OCI-LY1 (cell line): ENCODE data around the gene BABAM1.
A peak's percentile ranks its signal among the peaks of the same experiment; 100 is the strongest.
"Not testable (repeated sequence)": the region's sequence is repeated elsewhere in the genome, so short reads cannot be mapped to it uniquely, and the experiment has no call there.

Experiments used
- H2AFZ ChIP-seq: fragments of 200-600 bp; sonication (generic), shearing (Covaris generic); 2 replicates; pipeline ENCODE4 v1.6.0; 2014; ENCODE audit warnings: antibody characterized with exemption, mild to moderate bottlenecking, low read length
- H3F3A ChIP-seq: fragments of 200-600 bp; sonication (generic), shearing (Covaris generic); 2 replicates; pipeline ENCODE4 v1.6.0; 2014; ENCODE audit warnings: mild to moderate bottlenecking, antibody characterized with exemption, low read length, moderate library complexity; ENCODE audit not compliant: insufficient read depth
- H3K27ac ChIP-seq: fragments of 200-600 bp; sonication (generic); 2 replicates; pipeline ENCODE4 v1.5.1; 2014; ENCODE audit warnings: low read length, mixed run types, mild to moderate bottlenecking, low read depth; ENCODE audit not compliant: poor library complexity, severe bottlenecking
- H3K27me3 ChIP-seq: fragments of 200-600 bp; sonication (generic); 2 replicates; pipeline ENCODE4 v1.6.0; 2014; ENCODE audit warnings: antibody characterized with exemption, mild to moderate bottlenecking, low read length, moderate library complexity; ENCODE audit not compliant: insufficient read depth
- H3K36me3 ChIP-seq: fragments of 200-600 bp; sonication (generic); 2 replicates; pipeline ENCODE4 v1.6.1; 2014; ENCODE audit warnings: mild to moderate bottlenecking, antibody characterized with exemption, low read length, moderate library complexity, mixed read lengths; ENCODE audit not compliant: insufficient read depth
- H3K4me1 ChIP-seq: fragments of 200-600 bp; sonication (generic); 2 replicates; pipeline ENCODE4 v1.5.1; 2014; ENCODE audit warnings: mild to moderate bottlenecking, low read length, moderate library complexity; ENCODE audit not compliant: insufficient read depth, severe bottlenecking
- H3K4me2 ChIP-seq: fragments of 200-600 bp; sonication (generic), shearing (Covaris generic); 2 replicates; pipeline ENCODE4 v1.6.1; 2014; ENCODE audit warnings: low read length
- H3K4me3 ChIP-seq: fragments of 200-600 bp; sonication (generic); 2 replicates; pipeline ENCODE4 v1.5.1; 2014; ENCODE audit warnings: low read length, low read depth, mild to moderate bottlenecking, mixed read lengths; ENCODE audit not compliant: poor library complexity, severe bottlenecking
- H3K79me2 ChIP-seq: fragments of 200-600 bp; shearing (Covaris generic); 2 replicates; pipeline ENCODE4 v1.6.1; 2016; ENCODE audit warnings: mixed run types, low read length, mixed read lengths; ENCODE audit not compliant: insufficient read depth
- H3K9ac ChIP-seq: fragments of 200-600 bp; sonication (generic), shearing (Covaris generic); 2 replicates; pipeline ENCODE4 v1.6.1; 2014; ENCODE audit warnings: mild to moderate bottlenecking, low read length, mixed read lengths
- H3K9me2 ChIP-seq: fragments of 200-600 bp; sonication (generic), shearing (Covaris generic); 2 replicates; pipeline ENCODE4 v1.6.1; 2014; ENCODE audit warnings: low read depth, mild to moderate bottlenecking, low read length, mixed read lengths
- H3K9me3 ChIP-seq: fragments of 200-600 bp; shearing (Covaris generic); 2 replicates; pipeline ENCODE4 v1.6.1; 2014; ENCODE audit warnings: low read length, mixed read lengths
- H4K20me1 ChIP-seq: fragments of 200-600 bp; sonication (generic), shearing (Covaris generic); 2 replicates; pipeline ENCODE4 v1.6.0; 2016; ENCODE audit warnings: mild to moderate bottlenecking, low read length; ENCODE audit not compliant: insufficient read depth
- CTCF ChIP-seq: fragments of 200-600 bp; sonication (generic), shearing (Covaris generic); IDR thresholded peaks from 2 replicates; pipeline ENCODE4 v1.5.1; 2017; ENCODE audit warnings: mild to moderate bottlenecking, antibody characterized with exemption, low read length, moderate library complexity, mixed read lengths
- EZH2 ChIP-seq: fragments of 200-600 bp; sonication (generic), shearing (Covaris generic); IDR thresholded peaks from 2 replicates; pipeline ENCODE4 v1.8.0; 2017; ENCODE audit warnings: borderline replicate concordance, mixed run types, mild to moderate bottlenecking, antibody characterized with exemption, low read length, moderate library complexity, mixed read lengths

The BABAM1 gene

DNA sequence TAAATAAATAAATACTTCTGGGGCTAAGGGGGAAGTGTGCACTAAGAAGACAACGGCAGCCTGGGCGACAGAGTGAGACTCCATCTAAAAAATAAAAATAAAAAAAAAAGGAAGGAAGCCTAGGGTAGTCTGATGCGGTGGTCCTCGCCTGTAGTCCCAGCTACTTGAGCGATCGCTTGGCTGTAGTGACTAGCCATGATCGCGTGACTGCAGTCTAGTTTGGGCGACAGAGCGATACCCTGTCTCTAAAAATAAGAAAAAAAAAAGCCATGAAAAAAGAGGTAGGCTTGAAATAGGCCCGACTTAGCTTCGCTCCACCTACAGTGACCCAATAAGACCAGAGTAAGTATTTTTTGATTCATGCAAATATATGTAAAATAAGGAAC lies 661 bp upstream of the BABAM1 start:
- Histone ChIP-seq H3K9me3 (no peaks in the 10 kb centered on the region), H3K27ac (peak overlapping the region; percentile 91), H3K79me2 (peaks cover 5% of the 10 kb centered on the region; the same call in 1 of the 2 replicates), H3K9ac (peak overlapping the region; percentile 43), H3K4me1 (peaks cover 45% of the 10 kb centered on the region), H3K27me3 (no peaks in the 10 kb centered on the region), H3K4me2 (peak overlapping the region; percentile 53), H3F3A (no peaks in the 10 kb centered on the region), H2AFZ (no peak overlapping the region), H4K20me1 (no peaks in the 10 kb centered on the region), H3K4me3 (peak overlapping the region; percentile 43), H3K9me2 (no peaks in the 10 kb centered on the region), H3K36me3 (peaks cover 18% of the 10 kb centered on the region)
- no peak for TF ChIP-seq EZH2
- no peak for TF ChIP-seq CTCF

DNA sequence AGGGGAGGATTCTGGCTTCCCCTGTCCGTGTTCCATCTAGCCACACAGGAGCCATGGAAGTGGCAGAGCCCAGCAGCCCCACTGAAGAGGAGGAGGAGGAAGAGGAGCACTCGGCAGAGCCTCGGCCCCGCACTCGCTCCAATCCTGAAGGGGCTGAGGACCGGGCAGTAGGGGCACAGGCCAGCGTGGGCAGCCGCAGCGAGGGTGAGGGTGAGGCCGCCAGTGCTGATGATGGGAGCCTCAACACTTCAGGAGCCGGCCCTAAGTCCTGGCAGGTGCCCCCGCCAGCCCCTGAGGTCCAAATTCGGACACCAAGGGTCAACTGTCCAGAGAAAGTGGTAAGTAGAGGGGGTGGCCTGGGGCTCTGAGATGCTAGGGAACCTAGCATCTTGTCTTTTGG lies 1.5 kb downstream of the BABAM1 start:
- Histone ChIP-seq H3F3A (no peaks in the 10 kb centered on the region), H3K79me2 (peaks cover 5% of the 10 kb centered on the region; the same call in 1 of the 2 replicates), H3K4me1 (peaks cover 43% of the 10 kb centered on the region), H3K9me2 (no peaks in the 10 kb centered on the region), H3K9me3 (no peaks in the 10 kb centered on the region), H3K4me3 (peak overlapping the region; percentile 91), H3K4me2 (peak overlapping the region; percentile 94), H3K27ac (no peak overlapping the region), H3K36me3 (peaks cover 28% of the 10 kb centered on the region), H4K20me1 (no peaks in the 10 kb centered on the region), H3K27me3 (no peaks in the 10 kb centered on the region), H2AFZ (no peak overlapping the region), H3K9ac (no peak overlapping the region; the same call in 1 of the 2 replicates)
- TF ChIP-seq CTCF (no peak), EZH2 (no peak)

GRCh38 chr19:17274892-17275291 lies 7.6 kb downstream of the BABAM1 start:
- H3K79me2 ChIP-seq, H4K20me1 ChIP-seq, H3K27me3 ChIP-seq, H3K27ac ChIP-seq, H3K9me2 ChIP-seq, H3F3A ChIP-seq, H3K9me3 ChIP-seq, H3K4me3 ChIP-seq, H3K4me2 ChIP-seq, H3K9ac ChIP-seq, H2AFZ ChIP-seq, H3K4me1 ChIP-seq: not testable (repeated sequence)
- peaks cover 59% of the 10 kb centered on the region for H3K36me3 ChIP-seq

GRCh38 chr19:17275441-17276175 lies 8.4 kb downstream of the BABAM1 start:
- Histone ChIP-seq H3K36me3 (peaks cover 59% of the 10 kb centered on the region), H3F3A (peaks cover 5% of the 10 kb centered on the region; the same call in 1 of the 2 replicates), H3K27me3 (no peaks in the 10 kb centered on the region), H3K9me2 (no peaks in the 10 kb centered on the region), H2AFZ (no peak overlapping the region), H4K20me1 (no peaks in the 10 kb centered on the region), H3K4me2 (no peak overlapping the region), H3K79me2 (no peaks in the 10 kb centered on the region), H3K9ac (no peak overlapping the region), H3K9me3 (no peaks in the 10 kb centered on the region), H3K27ac (no peak overlapping the region), H3K4me3 (no peak overlapping the region), H3K4me1 (no peaks in the 10 kb centered on the region)
- TF ChIP-seq CTCF, result no peak
- no peak for TF ChIP-seq EZH2
